Endothelial cell of umbilical vein (primary cell): ENCODE measurements around the gene EFHD1. TPM values are rescaled to one million over a fixed set of nuclear protein-coding genes. Genes with fewer than 3 reads are reported as not detected.

Experiments used
- BruUV-seq: library from RNA; stranded (reverse); fragments of 400-500 nt; replicated peaks from 2 replicates; lab custom pipeline; 2021; lab: Mats Ljungman, UMichigan
- CTCF ChIA-PET: fragments of 300-600, 350-600 bp; sonication (Branson Sonifier 250); formaldehyde crosslinking; loops from one replicate; lab custom pipeline; 2021; ENCODE audit warnings: antibody characterized with exemption, inconsistent platforms; lab: Charles Lee
- POLR2A ChIA-PET: fragments of 300-600, 350-600 bp; sonication (Branson Sonifier 250); formaldehyde crosslinking; loops from one replicate; lab custom pipeline; 2021; ENCODE audit warnings: antibody characterized with exemption, inconsistent platforms; lab: Charles Lee
- DNase-seq: peaks from one replicate; pipeline ENCODE4 v3.0.0-alpha.2; 2011; ENCODE audit warnings: low read depth, low spot score
- FAIRE-seq: peaks from 2 replicates; lab custom pipeline; 2011; peaks lifted over from hg19 to GRCh38; lab: Jason Lieb, UNC
- H2AFZ ChIP-seq: 2 replicates; pipeline ENCODE4 v1.6.0; 2012; ENCODE audit warnings: low read depth, low read length, control low read depth, inconsistent platforms
- H3K27ac ChIP-seq: 2 replicates; pipeline ENCODE4 v1.5.1; 2011; ENCODE audit warnings: low read depth, mild to moderate bottlenecking, control low read depth, low read length, moderate library complexity; ENCODE audit not compliant: insufficient read depth
- H3K27me3 ChIP-seq, 2 experiments: 2 replicates each; pipeline versions ENCODE4 v1.6.0 to v1.6.1; 2011; ENCODE audit warnings: low read length in 2 of 2, mixed read lengths in 1 of 2; ENCODE audit not compliant: control insufficient read depth in 2 of 2, insufficient read depth in 2 of 2
- H3K36me3 ChIP-seq, 2 experiments: 2 replicates in 1 of 2; 3 replicates in 1 of 2; pipeline ENCODE4 v1.5.1; 2011; ENCODE audit warnings: low read length in 2 of 2, mild to moderate bottlenecking in 1 of 2, moderate library complexity in 1 of 2; ENCODE audit not compliant: control insufficient read depth in 2 of 2, insufficient read depth in 2 of 2; ENCODE audit errors: extremely low read depth in 1 of 2
- H3K4me1 ChIP-seq: 3 replicates; pipeline ENCODE4 v1.5.1; 2011; ENCODE audit warnings: mild to moderate bottlenecking, low read length; ENCODE audit not compliant: control insufficient read depth, insufficient read depth; ENCODE audit errors: extremely low read depth
- H3K4me2 ChIP-seq: 2 replicates; pipeline ENCODE4 v1.6.1; 2011; ENCODE audit warnings: low read length, control low read depth, mixed read lengths; ENCODE audit not compliant: insufficient read depth
- H3K4me3 ChIP-seq, 3 experiments: fragments of 200-600 bp in 1 of 3; sonication (generic), shearing (Covaris generic) in 1 of 3; replicated peaks in 1 of 3; 2 replicates each; pipeline ENCODE4 v1.5.1; 2011 to 2016; ENCODE audit warnings: control low read depth in 3 of 3, low read length in 3 of 3, mild to moderate bottlenecking in 2 of 3, inconsistent platforms in 1 of 3, low read depth in 1 of 3, moderate library complexity in 1 of 3; ENCODE audit not compliant: insufficient read depth in 1 of 3
- H3K79me2 ChIP-seq: 2 replicates; pipeline ENCODE4 v1.6.0; 2012; ENCODE audit warnings: low read length, inconsistent platforms; ENCODE audit not compliant: control insufficient read depth, insufficient read depth
- H3K9ac ChIP-seq: replicated peaks from 2 replicates; pipeline ENCODE3; 2011; ENCODE audit warnings: low read length, control low read depth; ENCODE audit not compliant: insufficient read depth; ENCODE audit errors: extremely low read depth
- H3K9me1 ChIP-seq: replicated peaks from 3 replicates; pipeline ENCODE4 v1.6.0; 2011; ENCODE audit warnings: mild to moderate bottlenecking, low read length; ENCODE audit not compliant: control insufficient read depth, insufficient read depth; ENCODE audit errors: extremely low read depth
- H3K9me3 ChIP-seq: replicated peaks from 2 replicates; pipeline ENCODE4 v1.5.1; 2012; ENCODE audit warnings: low read length, inconsistent platforms; ENCODE audit not compliant: control insufficient read depth, insufficient read depth
- H4K20me1 ChIP-seq: replicated peaks from 2 replicates; pipeline ENCODE3; 2011; ENCODE audit warnings: mild to moderate bottlenecking, low read length; ENCODE audit not compliant: control insufficient read depth, insufficient read depth; ENCODE audit errors: extremely low read depth
- EZH2 ChIP-seq: IDR thresholded peaks from 2 replicates; pipeline ENCODE4 v1.6.1; 2012; ENCODE audit warnings: borderline replicate concordance, low read depth, mild to moderate bottlenecking, moderate library complexity, low read length, inconsistent platforms; ENCODE audit not compliant: severe bottlenecking
- FOS ChIP-seq: IDR thresholded peaks from 2 replicates; pipeline ENCODE4 v1.6.1; 2011; ENCODE audit warnings: mild to moderate bottlenecking, low read length, moderate library complexity, borderline replicate concordance; ENCODE audit not compliant: insufficient read depth
- MYC ChIP-seq: IDR thresholded peaks from one replicate; pipeline ENCODE4 v1.6.1; 2011; ENCODE audit warnings: mild to moderate bottlenecking, low read depth, low read length
- POLR2A ChIP-seq: IDR thresholded peaks from 2 replicates; pipeline ENCODE4 v1.6.1; 2012; ENCODE audit warnings: low read depth, mild to moderate bottlenecking, control low read depth, low read length
- POLR2AphosphoS5 ChIP-seq: IDR thresholded peaks from 2 replicates; pipeline ENCODE4 v1.6.1; 2012; ENCODE audit warnings: low read depth, mild to moderate bottlenecking, control low read depth, low read length, moderate library complexity; ENCODE audit not compliant: insufficient read depth
- dilution Hi-C: fragments of 300-500 bp; cut with MboI; formaldehyde crosslinking; loops from one replicate; pipeline ENCODE4 v1.15.0; 2019; ENCODE audit warnings: low sequenced_read_pairs; ENCODE audit not compliant: extremely low pct_ligation_motif_present
- intact Hi-C: fragments of 100-400 bp; cut with micrococcal nuclease; formaldehyde crosslinking; loops from one replicate; pipeline ENCODE4 v1.10.0; 2022
- polyA plus RNA-seq, 4 experiments: library from polyadenylated mRNA; depleted of rRNA in 3 of 4; stranded (reverse) in 3 of 4; unstranded in 1 of 4; fragments of >200 nt; gene quantifications; 2 replicates each; pipeline versions ENCODE4 v1.2.1 to v1.2.3, GENCODE V29; 2011 to 2012; ENCODE audit warnings: missing spikeins in 1 of 4
- total RNA-seq: library from RNA; stranded (reverse); gene quantifications from 2 replicates; pipeline ENCODE4 v1.2.3, GENCODE V29; 2021
- TF ChIP-seq, protein P1 (sequence below), 2 donors: IDR thresholded peaks; 1 replicate in 1 of 2; 2 replicates in 1 of 2; pipeline ENCODE4 v1.5.1; 2011; ENCODE audit warnings: low read length in 2 of 2, mild to moderate bottlenecking in 2 of 2, moderate library complexity in 2 of 2, control low read depth in 1 of 2, inconsistent platforms in 1 of 2, low read depth in 1 of 2; ENCODE audit not compliant: insufficient read depth in 1 of 2; ENCODE audit errors: extremely low read depth in 1 of 2
- TF ChIP-seq, protein P2 (sequence below): IDR thresholded peaks from 2 replicates; pipeline ENCODE4 v1.6.1; 2011; ENCODE audit not compliant: insufficient read depth, insufficient read length

Gene EFHD1
- total and polyA plus RNA-seq, 2 donors (not counting 3 experiments of a cell fraction or from before 2014, with no cell fraction given): 0.18 TPM; not detected in 1

DNA sequence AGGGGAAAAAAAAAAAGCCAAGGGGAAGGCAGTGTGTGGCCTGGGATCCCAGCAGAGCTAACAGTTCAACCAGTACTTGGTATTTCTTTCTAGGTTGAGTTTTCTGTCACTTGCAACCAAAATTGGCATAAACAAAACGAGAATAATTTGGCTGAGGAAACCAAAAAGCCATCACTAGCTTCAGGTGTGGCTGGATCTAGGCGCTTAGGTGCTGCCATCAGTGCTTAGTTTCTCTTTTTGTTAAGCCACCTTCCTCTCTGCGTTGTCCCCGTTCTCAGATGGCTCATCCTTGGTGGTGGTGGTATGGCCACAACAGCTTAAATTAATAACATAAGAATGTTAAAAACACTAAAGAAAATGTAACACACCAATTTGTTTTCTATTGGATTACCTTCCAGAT, 2.4 kb downstream of the EFHD1 start:
- Histone ChIP-seq H3K9me1 (no peaks in the 10 kb centered on the region), H3K9me3 (no peaks in the 10 kb centered on the region), H3K36me3 (no peaks in the 10 kb centered on the region), H3K9ac (no peak overlapping the region), H3K4me2 (no peak overlapping the region), H2AFZ (no peak overlapping the region), H3K4me1 (peaks cover 4% of the 10 kb centered on the region), H3K27ac (no peak overlapping the region), H4K20me1 (no peaks in the 10 kb centered on the region), H3K27me3 (peaks cover 33 to 43% of the 10 kb centered on the region in 2 experiments), H3K4me3 (no peak overlapping the region), H3K79me2 (no peaks in the 10 kb centered on the region)
- ChIA-PET POLR2A (no interaction called here), CTCF (no interaction called here)
- no TSS peak for BruUV-seq
- DNase-seq (no peak), FAIRE-seq (no peak)
- intact Hi-C loops (no loop called here), dilution Hi-C loops (no loop called here)
- no peak for TF ChIP-seq FOS
- TF ChIP-seq MYC: no peak
- TF ChIP-seq, protein P1, sequence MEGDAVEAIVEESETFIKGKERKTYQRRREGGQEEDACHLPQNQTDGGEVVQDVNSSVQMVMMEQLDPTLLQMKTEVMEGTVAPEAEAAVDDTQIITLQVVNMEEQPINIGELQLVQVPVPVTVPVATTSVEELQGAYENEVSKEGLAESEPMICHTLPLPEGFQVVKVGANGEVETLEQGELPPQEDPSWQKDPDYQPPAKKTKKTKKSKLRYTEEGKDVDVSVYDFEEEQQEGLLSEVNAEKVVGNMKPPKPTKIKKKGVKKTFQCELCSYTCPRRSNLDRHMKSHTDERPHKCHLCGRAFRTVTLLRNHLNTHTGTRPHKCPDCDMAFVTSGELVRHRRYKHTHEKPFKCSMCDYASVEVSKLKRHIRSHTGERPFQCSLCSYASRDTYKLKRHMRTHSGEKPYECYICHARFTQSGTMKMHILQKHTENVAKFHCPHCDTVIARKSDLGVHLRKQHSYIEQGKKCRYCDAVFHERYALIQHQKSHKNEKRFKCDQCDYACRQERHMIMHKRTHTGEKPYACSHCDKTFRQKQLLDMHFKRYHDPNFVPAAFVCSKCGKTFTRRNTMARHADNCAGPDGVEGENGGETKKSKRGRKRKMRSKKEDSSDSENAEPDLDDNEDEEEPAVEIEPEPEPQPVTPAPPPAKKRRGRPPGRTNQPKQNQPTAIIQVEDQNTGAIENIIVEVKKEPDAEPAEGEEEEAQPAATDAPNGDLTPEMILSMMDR (IDR thresholded peaks at IDR 0.05; ENCODE audit: extremely low read depth in 1 of 2, insufficient read depth in 1 of 2, low read depth in 1 of 2, low read length in 2 of 2): no peak
- TF ChIP-seq EZH2: no peak
- no peak for TF ChIP-seq POLR2A
- TF ChIP-seq, protein P2, sequence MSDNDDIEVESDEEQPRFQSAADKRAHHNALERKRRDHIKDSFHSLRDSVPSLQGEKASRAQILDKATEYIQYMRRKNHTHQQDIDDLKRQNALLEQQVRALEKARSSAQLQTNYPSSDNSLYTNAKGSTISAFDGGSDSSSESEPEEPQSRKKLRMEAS: no peak
- no peak for TF ChIP-seq POLR2AphosphoS5
